ENCODE measurements around the gene CCR7. TPM values are rescaled to one million over a fixed set of nuclear protein-coding genes. Genes with fewer than 3 reads are reported as not detected.

Gene CCR7
- total RNA-seq, 4 donors from 2014 or later = 0.12 to 0.95 (median 0.53) TPM; not detected in 1

DNA sequence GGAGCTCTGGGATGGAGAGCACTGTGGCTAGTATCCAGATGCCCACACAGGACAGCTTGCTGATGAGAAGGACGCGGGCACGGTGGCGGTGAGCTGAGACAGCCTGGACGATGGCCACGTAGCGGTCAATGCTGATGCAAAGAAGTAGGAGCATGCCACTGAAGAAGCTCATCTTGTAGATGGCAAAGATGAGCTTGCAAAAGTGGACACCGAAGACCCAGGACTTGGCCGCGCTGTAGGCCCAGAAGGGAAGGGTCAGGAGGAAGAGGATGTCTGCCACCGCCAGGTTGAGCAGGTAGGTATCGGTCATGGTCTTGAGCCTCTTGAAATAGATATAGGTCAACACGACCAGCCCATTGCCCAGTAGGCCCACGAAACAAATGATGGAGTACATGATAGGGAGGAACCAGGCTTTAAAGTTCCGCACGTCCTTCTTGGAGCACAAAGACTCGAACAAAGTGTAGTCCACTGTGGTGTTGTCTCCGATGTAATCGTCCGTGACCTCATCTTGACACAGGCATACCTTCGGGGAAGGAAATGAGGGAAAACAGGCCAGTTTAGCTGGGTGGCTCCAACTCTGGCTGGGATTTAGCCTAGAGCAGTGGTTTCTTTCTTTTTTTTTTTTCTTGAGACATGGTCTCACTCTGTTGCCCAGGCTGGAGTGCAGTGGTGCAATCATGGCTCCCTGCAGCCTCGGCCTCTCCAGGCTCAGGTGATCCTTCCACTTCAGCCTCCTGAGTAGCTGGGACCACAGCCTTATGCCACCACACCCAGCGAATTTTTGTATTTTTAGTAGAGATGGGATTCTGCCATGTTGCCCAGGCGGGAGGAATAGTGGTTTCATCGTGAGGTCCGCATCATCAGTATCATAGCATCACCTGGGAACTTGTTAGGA lies 9.7 kb downstream of the CCR7 start:
- DNase-seq = no peak
- Histone ChIP-seq H3K27me3 (no peaks in the 10 kb centered on the region), H3K4me1 (peaks cover 54 to 100% (median 76%) of the 10 kb centered on the region in 3 donors), H3K27ac (peak overlapping the region in 3 of 4 donors; percentile 84 to 93 (median 89)), H3K36me3 (no peaks in the 10 kb centered on the region), H3K9me3 (no peaks in the 10 kb centered on the region), H3K4me3 (no peak overlapping the region)
- intact Hi-C loops (cut with DNase I) = loop anchor here (5.0 to 10.0 kb wide), 2 partner anchors 113 to 251 kb away; partner anchors contain the start of genes IGFBP4 and RARA
- 88 to 89% methylated on average over 20 to 21 of the region's 26 CpGs for WGBS, 2 donors
- TF ChIP-seq, protein P1, sequence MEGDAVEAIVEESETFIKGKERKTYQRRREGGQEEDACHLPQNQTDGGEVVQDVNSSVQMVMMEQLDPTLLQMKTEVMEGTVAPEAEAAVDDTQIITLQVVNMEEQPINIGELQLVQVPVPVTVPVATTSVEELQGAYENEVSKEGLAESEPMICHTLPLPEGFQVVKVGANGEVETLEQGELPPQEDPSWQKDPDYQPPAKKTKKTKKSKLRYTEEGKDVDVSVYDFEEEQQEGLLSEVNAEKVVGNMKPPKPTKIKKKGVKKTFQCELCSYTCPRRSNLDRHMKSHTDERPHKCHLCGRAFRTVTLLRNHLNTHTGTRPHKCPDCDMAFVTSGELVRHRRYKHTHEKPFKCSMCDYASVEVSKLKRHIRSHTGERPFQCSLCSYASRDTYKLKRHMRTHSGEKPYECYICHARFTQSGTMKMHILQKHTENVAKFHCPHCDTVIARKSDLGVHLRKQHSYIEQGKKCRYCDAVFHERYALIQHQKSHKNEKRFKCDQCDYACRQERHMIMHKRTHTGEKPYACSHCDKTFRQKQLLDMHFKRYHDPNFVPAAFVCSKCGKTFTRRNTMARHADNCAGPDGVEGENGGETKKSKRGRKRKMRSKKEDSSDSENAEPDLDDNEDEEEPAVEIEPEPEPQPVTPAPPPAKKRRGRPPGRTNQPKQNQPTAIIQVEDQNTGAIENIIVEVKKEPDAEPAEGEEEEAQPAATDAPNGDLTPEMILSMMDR (IDR thresholded peaks at IDR 0.05) = no peak
- no peak for TF ChIP-seq POLR2A (IDR thresholded peaks at IDR 0.05)

GRCh38 chr17:40554646-40555295 lies 10.5 kb downstream of the CCR7 start:
- intact Hi-C loops (cut with DNase I) = loop anchor here (5.0 to 10.0 kb wide), 2 partner anchors 112 to 250 kb away; partner anchors contain the start of genes IGFBP4 and RARA
- peak overlapping the region; percentile 71 to 93 (median 88) for H3K27ac ChIP-seq
- H3K4me1 ChIP-seq = peaks cover 47 to 100% (median 76%) of the 10 kb centered on the region in 3 donors
- no peak overlapping the region for H3K4me3 ChIP-seq
- no peaks in the 10 kb centered on the region for H3K27me3 ChIP-seq
- DNase-seq = no peak
- TF ChIP-seq, protein P1 (IDR thresholded peaks at IDR 0.05) = no peak
- TF ChIP-seq POLR2A (IDR thresholded peaks at IDR 0.05) = no peak
- no peaks in the 10 kb centered on the region for H3K36me3 ChIP-seq
- no peaks in the 10 kb centered on the region for H3K9me3 ChIP-seq
- WGBS, 2 donors = 88 to 98% methylated on average over 6 to 22 of the region's 27 CpGs

GRCh38 chr17:40553694-40554534 lies 11.4 kb downstream of the CCR7 start:
- WGBS, 2 donors = 68 to 69% methylated on average over 14 to 17 of the region's 19 CpGs
- no peak for DNase-seq
- Histone ChIP-seq H3K4me3 (peak overlapping the region in 1 of 4 donors; percentile 15), H3K4me1 (peaks cover 45 to 100% (median 76%) of the 10 kb centered on the region in 3 donors), H3K27ac (peak overlapping the region; percentile 71 to 93 (median 88)), H3K9me3 (no peaks in the 10 kb centered on the region), H3K27me3 (no peaks in the 10 kb centered on the region), H3K36me3 (no peaks in the 10 kb centered on the region)
- TF ChIP-seq, protein P1 (IDR thresholded peaks at IDR 0.05) = no peak
- TF ChIP-seq POLR2A (IDR thresholded peaks at IDR 0.05) = peak in 1 of 4 donors; percentile 15
- intact Hi-C loops (cut with DNase I) = loop anchor here (10.0 kb wide), 1 partner anchor 249 kb away; the partner anchor contains the start of gene RARA

DNA sequence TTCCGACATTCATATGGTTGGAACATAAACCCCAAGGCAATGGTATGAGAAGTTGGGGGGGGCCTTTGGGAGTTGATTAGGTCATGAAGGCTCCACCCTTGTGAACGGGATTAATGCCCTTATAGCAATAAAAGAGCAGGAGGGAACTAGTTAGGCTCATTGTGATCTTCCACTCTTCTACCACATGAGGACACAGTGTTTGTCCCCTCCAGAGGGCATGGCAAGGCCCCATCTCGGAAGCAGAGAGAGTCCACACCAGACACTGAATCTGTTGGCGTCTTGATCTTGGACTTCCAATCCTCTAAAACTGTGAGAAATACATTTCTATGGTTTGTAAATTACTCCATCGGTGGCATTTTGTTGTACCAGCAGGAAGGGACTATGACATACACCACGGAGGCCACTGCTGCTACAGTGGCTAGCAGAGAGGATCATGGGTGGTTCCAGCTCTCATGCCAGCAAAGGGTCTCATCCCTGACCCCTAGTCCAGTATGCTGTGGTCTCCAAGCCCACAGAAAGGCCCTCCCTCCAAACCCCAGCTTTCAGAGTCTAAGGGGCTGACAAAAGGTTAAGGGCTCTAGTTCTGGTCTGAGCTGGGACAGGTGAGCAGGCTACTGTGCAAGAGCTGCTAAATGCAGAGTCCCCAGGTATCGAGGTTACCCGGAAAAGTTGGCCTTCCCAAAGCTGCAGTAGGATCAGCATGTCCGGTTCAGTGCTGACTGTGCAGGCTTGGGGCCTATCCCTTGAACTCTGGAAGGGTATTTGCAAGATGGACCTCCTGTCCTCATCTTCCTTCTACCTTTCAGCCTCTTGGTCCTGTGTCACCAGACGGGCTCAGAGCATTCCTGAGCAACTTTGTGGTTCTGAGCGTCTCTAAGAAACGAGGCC lies 12.2 kb downstream of the CCR7 start:
- peaks cover 53 to 100% (median 79%) of the 10 kb centered on the region in 3 donors for H3K4me1 ChIP-seq
- no peaks in the 10 kb centered on the region for H3K27me3 ChIP-seq
- TF ChIP-seq, protein P1 (IDR thresholded peaks at IDR 0.05) = no peak
- no peak for TF ChIP-seq POLR2A (IDR thresholded peaks at IDR 0.05)
- H3K4me3 ChIP-seq = no peak overlapping the region
- no peaks in the 10 kb centered on the region for H3K9me3 ChIP-seq
- H3K27ac ChIP-seq = peak overlapping the region; percentile 71 to 93 (median 88)
- WGBS, 2 donors = 74 to 75% methylated on average over 9 to 12 of the region's 12 CpGs
- DNase-seq = no peak
- H3K36me3 ChIP-seq = no peaks in the 10 kb centered on the region
- intact Hi-C loops (cut with DNase I) = loop anchor here (10.0 kb wide), 1 partner anchor 248 kb away; the partner anchor contains the start of gene RARA
